ENCODE measurements around the gene FAM89A. TPM values are rescaled to one million over a fixed set of nuclear protein-coding genes. Genes with fewer than 3 reads are reported as not detected.

The FAM89A gene
- total and polyA plus RNA-seq, 9 of the 15 experiments (the other 6 are each of a cell fraction or from before 2014, with no cell fraction given), result 8.7 to 66.2 (median 43.3) TPM

GRCh38 chr1:231049121-231049979 lies 9.3 kb upstream of the FAM89A start (continued):
- TF ChIP-seq GATAD2A (IDR thresholded peaks at IDR 0.05) (0 out of 2 replicates have a peak, but pooled peaks have one; percentile 28), ESRRB (CRISPR knock-in tag; IDR thresholded peaks at IDR 0.05; ENCODE audit: borderline replicate concordance) (no peak), LCOR (CRISPR knock-in tag; IDR thresholded peaks at IDR 0.05) (peak; percentile 58; the same call in 1 of the 2 replicates), ZMIZ1 (IDR thresholded peaks at IDR 0.05; ENCODE audit: low read depth in 2 of 2, low read length in 2 of 2) (no peak), MED1 (CRISPR knock-in tag; IDR thresholded peaks at IDR 0.05; ENCODE audit: borderline replicate concordance) (no peak), CBX5 (IDR thresholded peaks at IDR 0.05; ENCODE audit: borderline replicate concordance, low read depth) (no peak), KHSRP (IDR thresholded peaks at IDR 0.05) (no peak), ZNF121 (CRISPR knock-in tag; conservative IDR thresholded peaks at IDR 0.05) (no peak), CBX2 (IDR thresholded peaks at IDR 0.05; ENCODE audit: insufficient read depth, low read length, poor library complexity, severe bottlenecking) (no peak), ZNF699 (CRISPR knock-in tag; IDR thresholded peaks at IDR 0.05; ENCODE audit: insufficient replicate concordance) (no peak), JUNB (CRISPR knock-in tag; conservative IDR thresholded peaks at IDR 0.05) (peak; percentile 83; the same call in 1 of the 2 replicates), U2AF1 (optimal IDR thresholded peaks at IDR 0.05; ENCODE audit: low read depth, low read length) (no peak), MCM2 (IDR thresholded peaks at IDR 0.05; ENCODE audit: low read depth) (no peak), STAG1 (CRISPR knock-in tag; IDR thresholded peaks at IDR 0.05; ENCODE audit: borderline replicate concordance) (no peak), GABPB2 (CRISPR knock-in tag; conservative IDR thresholded peaks at IDR 0.05) (no peak; the same call in 1 of the 2 replicates), CBX3 (IDR thresholded peaks at IDR 0.05; ENCODE audit: borderline replicate concordance in 1 of 2, low read length in 2 of 2) (peak in 1 of 2 experiments; percentile 61; a peak in 1 of 3 replicates), DIDO1 (tag; IDR thresholded peaks at IDR 0.05; ENCODE audit: low read depth) (peak; percentile 63), PRPF4 (IDR thresholded peaks at IDR 0.05; ENCODE audit: insufficient read depth, low read depth, low read length, poor library complexity, severe bottlenecking) (no peak), NFIX (CRISPR knock-in tag; IDR thresholded peaks at IDR 0.05; ENCODE audit: low read depth) (no peak; the same call in 1 of the 2 replicates), SP2 (IDR thresholded peaks at IDR 0.05; ENCODE audit: extremely low read depth, low read depth, low read length, poor library complexity, severe bottlenecking) (no peak)
- TF ChIP-seq, protein P1, sequence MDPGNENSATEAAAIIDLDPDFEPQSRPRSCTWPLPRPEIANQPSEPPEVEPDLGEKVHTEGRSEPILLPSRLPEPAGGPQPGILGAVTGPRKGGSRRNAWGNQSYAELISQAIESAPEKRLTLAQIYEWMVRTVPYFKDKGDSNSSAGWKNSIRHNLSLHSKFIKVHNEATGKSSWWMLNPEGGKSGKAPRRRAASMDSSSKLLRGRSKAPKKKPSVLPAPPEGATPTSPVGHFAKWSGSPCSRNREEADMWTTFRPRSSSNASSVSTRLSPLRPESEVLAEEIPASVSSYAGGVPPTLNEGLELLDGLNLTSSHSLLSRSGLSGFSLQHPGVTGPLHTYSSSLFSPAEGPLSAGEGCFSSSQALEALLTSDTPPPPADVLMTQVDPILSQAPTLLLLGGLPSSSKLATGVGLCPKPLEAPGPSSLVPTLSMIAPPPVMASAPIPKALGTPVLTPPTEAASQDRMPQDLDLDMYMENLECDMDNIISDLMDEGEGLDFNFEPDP (CRISPR knock-in tag; IDR thresholded peaks at IDR 0.05), result peak; percentile 82; the same call in 1 of the 2 replicates
- TF ChIP-seq, protein P2, sequence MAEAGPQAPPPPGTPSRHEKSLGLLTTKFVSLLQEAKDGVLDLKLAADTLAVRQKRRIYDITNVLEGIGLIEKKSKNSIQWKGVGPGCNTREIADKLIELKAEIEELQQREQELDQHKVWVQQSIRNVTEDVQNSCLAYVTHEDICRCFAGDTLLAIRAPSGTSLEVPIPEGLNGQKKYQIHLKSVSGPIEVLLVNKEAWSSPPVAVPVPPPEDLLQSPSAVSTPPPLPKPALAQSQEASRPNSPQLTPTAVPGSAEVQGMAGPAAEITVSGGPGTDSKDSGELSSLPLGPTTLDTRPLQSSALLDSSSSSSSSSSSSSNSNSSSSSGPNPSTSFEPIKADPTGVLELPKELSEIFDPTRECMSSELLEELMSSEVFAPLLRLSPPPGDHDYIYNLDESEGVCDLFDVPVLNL (CRISPR knock-in tag; IDR thresholded peaks at IDR 0.05; ENCODE audit: low read depth), result no peak

All from K562 (cell line).